Fibroblast of villous mesenchyme (primary cell): ENCODE measurements around the gene RTP5. TPM values are rescaled to one million over a fixed set of nuclear protein-coding genes. Genes with fewer than 3 reads are reported as not detected.
"Not testable (repeated sequence)": the region's sequence is repeated elsewhere in the genome, so short reads cannot be mapped to it uniquely, and the experiment has no call there.

ENCODE experiments used
- DNase-seq: peaks from one replicate; pipeline ENCODE4 v3.0.0-alpha.2; 2010; ENCODE audit warnings: low read depth
- H3K4me3 ChIP-seq: 2 replicates; pipeline ENCODE4 v1.5.1; 2011; ENCODE audit warnings: low read depth, mild to moderate bottlenecking, low read length
- total RNA-seq: library from RNA; depleted of rRNA; stranded (reverse); fragments of >200 nt; gene quantifications from 2 replicates; pipeline ENCODE4 v1.2.3, GENCODE V29; 2012
- TF ChIP-seq, protein P1 (sequence below): IDR thresholded peaks from 2 replicates; pipeline ENCODE4 v1.5.1; 2012; ENCODE audit warnings: low read depth, mild to moderate bottlenecking, low read length; ENCODE audit not compliant: insufficient read depth

RTP5 gene
- total RNA-seq, 1 donor = not detected

DNA sequence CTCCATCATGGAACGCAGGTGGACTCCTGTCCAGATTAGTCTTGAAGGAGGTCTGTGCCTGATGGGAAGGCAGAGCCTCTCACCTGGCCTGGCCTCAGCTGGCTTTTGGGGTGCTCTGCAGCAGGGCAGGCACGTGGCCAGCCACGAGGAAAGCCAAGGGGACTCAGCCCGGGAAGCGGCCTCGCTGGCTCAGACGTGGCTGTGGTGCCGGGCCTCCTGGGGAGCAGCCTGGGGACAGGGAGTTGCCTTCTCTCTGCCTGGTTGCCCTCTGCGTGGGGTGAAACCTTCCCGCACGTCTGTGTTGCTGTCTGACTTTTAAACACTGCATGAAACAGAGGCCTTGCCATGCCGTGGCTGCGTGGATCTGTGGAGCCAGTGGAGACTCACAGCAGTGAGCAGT is 45.0 kb downstream of the RTP5 start:
- no peak for DNase-seq
- no peak overlapping the region for H3K4me3 ChIP-seq
- TF ChIP-seq, protein P1, sequence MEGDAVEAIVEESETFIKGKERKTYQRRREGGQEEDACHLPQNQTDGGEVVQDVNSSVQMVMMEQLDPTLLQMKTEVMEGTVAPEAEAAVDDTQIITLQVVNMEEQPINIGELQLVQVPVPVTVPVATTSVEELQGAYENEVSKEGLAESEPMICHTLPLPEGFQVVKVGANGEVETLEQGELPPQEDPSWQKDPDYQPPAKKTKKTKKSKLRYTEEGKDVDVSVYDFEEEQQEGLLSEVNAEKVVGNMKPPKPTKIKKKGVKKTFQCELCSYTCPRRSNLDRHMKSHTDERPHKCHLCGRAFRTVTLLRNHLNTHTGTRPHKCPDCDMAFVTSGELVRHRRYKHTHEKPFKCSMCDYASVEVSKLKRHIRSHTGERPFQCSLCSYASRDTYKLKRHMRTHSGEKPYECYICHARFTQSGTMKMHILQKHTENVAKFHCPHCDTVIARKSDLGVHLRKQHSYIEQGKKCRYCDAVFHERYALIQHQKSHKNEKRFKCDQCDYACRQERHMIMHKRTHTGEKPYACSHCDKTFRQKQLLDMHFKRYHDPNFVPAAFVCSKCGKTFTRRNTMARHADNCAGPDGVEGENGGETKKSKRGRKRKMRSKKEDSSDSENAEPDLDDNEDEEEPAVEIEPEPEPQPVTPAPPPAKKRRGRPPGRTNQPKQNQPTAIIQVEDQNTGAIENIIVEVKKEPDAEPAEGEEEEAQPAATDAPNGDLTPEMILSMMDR = no peak

DNA sequence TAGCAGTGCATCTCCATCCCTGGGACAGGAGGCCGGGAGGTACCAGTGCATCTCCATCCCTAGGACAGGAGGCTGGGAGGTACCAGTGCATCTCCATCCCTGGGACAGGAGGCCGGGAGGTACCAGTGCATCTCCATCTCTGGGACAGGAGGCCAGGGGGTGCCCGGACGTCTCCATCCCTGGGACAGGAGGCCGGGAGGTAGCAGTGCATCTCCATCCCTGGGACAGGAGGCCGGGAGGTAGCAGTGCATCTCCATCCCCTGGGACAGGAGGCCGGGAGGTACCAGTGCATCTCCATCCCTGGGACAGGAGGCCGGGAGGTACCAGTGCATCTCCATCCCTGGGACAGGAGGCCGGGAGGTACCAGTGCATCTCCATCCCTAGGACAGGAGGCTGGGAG is 52.1 kb downstream of the RTP5 start:
- not testable (repeated sequence) for H3K4me3 ChIP-seq, DNase-seq

DNA sequence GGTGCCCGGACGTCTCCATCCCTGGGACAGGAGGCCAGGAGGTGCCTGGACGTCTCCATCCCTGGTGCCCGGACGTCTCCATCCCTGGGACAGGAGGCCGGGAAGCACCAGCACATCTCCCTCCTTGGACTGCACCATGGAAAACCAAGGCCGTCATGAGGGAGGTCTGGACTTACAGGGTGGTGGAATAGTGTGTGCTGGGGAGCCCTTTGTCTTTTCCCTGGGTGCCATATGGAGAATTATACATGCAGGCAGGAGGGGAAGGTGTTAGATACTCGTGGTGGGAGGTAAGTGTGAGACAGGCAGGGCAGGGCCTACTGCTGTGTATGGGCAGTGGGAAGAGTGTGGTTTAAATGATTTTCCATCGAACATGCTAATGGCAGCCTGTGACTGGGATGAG is 52.9 kb downstream of the RTP5 start:
- TF ChIP-seq, protein P1 = no peak
- H3K4me3 ChIP-seq = no peak overlapping the region
- no peak for DNase-seq

DNA sequence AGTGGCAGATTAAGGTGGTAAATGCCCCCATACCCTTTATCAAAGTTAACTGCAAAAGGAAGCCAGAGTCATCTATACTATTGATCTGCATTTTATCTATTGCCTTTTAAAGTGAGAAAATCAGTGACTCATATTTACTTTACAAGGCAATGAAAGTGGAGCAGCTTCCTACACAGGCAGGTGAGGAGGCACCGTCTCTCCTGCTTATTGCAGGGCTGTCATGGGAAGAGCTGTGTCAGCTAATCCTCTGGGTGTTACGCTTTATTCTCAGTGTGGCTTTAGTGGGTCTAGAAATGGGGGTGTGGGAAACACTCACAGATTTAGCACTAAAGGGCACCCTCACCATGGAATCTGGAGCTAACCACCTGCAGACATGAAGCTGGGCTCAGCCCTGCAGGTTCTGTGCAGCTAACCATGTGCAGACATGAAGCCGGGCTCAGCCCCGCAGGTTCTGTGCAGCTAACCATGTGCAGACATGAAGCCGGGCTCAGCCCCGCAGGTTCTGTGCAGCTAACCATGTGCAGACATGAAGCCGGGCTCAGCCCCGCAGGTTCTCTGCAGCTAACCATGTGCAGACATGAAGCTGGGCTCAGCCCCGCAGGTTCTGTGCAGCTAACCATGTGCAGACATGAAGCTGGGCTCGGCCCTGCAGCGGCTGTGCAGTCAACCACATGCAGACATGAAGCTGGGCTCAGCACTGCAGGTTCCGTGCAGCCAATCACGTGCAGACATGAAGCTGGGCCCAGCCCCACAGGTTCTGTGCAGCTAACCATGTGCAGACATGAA is 53.5 kb downstream of the RTP5 start:
- not testable (repeated sequence) for H3K4me3 ChIP-seq

More for the DNA sequence above, 53.5 kb downstream of the RTP5 start:
- not testable (repeated sequence) for DNase-seq

Other genes starting within 250 kb of the RTP5 start
- gene THAP4, start 232.6 kb upstream of the RTP5 start, total RNA-seq = 35.4 and 36.7 TPM in 2 replicates
- gene ATG4B, start 232.0 kb upstream of the RTP5 start, total RNA-seq = 36.7 and 47.1 TPM in 2 replicates
- gene DTYMK, start 182.9 kb upstream of the RTP5 start, total RNA-seq = 33.2 and 40.9 TPM in 2 replicates
- 13.2 and 21.2 TPM in 2 replicates for gene ING5, start 167.7 kb upstream of the RTP5 start, total RNA-seq
- 13.4 and 18.0 TPM in 2 replicates for gene D2HGDH, start 135.1 kb upstream of the RTP5 start, total RNA-seq
- gene GAL3ST2, start 92.9 kb upstream of the RTP5 start, total RNA-seq = under 0.01 and 0.43 TPM in 2 replicates
- not detected in 2 replicates for gene NEU4, start 60.5 kb upstream of the RTP5 start, total RNA-seq
- gene PDCD1, start 10.8 kb upstream of the RTP5 start, total RNA-seq = not detected in 2 replicates